Neural cell (in vitro differentiated cells): ENCODE results near the gene FBN1. TPM values are rescaled to one million over a fixed set of nuclear protein-coding genes. Genes with fewer than 3 reads are reported as not detected.

Experiments used
- H2AFZ ChIP-seq: fragments of 200-600, 300-800 bp; sonication (generic), shearing (Covaris generic); 2 replicates; pipeline ENCODE4 v1.6.0; 2014; ENCODE audit warnings: low read depth, mild to moderate bottlenecking, antibody characterized with exemption, low read length, moderate library complexity
- H3F3A ChIP-seq: fragments of 200-600 bp; shearing (Covaris generic); 2 replicates; pipeline ENCODE4 v1.6.1; 2016; ENCODE audit warnings: mild to moderate bottlenecking, moderate library complexity, mixed read lengths, antibody characterized with exemption, low read length; ENCODE audit not compliant: insufficient read depth, poor library complexity, severe bottlenecking
- H3K27ac ChIP-seq: fragments of 200-600, 300-800 bp; sonication (generic), shearing (Covaris generic); 2 replicates; pipeline ENCODE4 v1.5.1; 2014; ENCODE audit warnings: mild to moderate bottlenecking, low read length, moderate library complexity
- H3K27me3 ChIP-seq: fragments of 300-800, 200-600 bp; sonication (generic), shearing (Covaris generic); 2 replicates; pipeline ENCODE4 v1.6.0; 2014; ENCODE audit warnings: mild to moderate bottlenecking, low read depth, low read length, moderate library complexity; ENCODE audit not compliant: insufficient read depth
- H3K36me3 ChIP-seq: fragments of 300-800, 200-600 bp; sonication (generic), shearing (Covaris generic); 2 replicates; pipeline ENCODE4 v1.5.1; 2014; ENCODE audit warnings: mild to moderate bottlenecking, antibody characterized with exemption, low read length, moderate library complexity; ENCODE audit not compliant: insufficient read depth
- H3K4me2 ChIP-seq: fragments of 300-800, 200-600 bp; sonication (generic), shearing (Covaris generic); 2 replicates; pipeline ENCODE4 v1.6.0; 2014; ENCODE audit warnings: mild to moderate bottlenecking, low read length
- H3K4me3 ChIP-seq: fragments of 300-800, 200-600 bp; sonication (generic), shearing (Covaris generic); 2 replicates; pipeline ENCODE4 v1.5.1; 2014; ENCODE audit warnings: mild to moderate bottlenecking, low read length, moderate library complexity
- H3K79me2 ChIP-seq: fragments of 200-600 bp; shearing (Covaris generic); replicated peaks from 2 replicates; pipeline ENCODE4 v1.6.0; 2014; ENCODE audit warnings: mild to moderate bottlenecking, low read length, moderate library complexity; ENCODE audit not compliant: insufficient read depth
- H3K9ac ChIP-seq: fragments of 300-800, 200-600 bp; sonication (generic), shearing (Covaris generic); 2 replicates; pipeline ENCODE4 v1.6.1; 2016; ENCODE audit warnings: mild to moderate bottlenecking, low read length, mixed read lengths
- H3K9me2 ChIP-seq: fragments of 200-600 bp; shearing (Covaris generic); 2 replicates; pipeline ENCODE4 v1.6.1; 2016; ENCODE audit warnings: mild to moderate bottlenecking, low read length, mixed read lengths; ENCODE audit not compliant: insufficient read depth
- H3K9me3 ChIP-seq: fragments of 200-600, 300-800 bp; sonication (generic), shearing (Covaris generic); 2 replicates; pipeline ENCODE4 v1.6.1; 2016; ENCODE audit warnings: mild to moderate bottlenecking, mixed run types, low read length, moderate library complexity, mixed read lengths
- H4K20me1 ChIP-seq: fragments of 200-600 bp; shearing (Covaris generic); 2 replicates; pipeline ENCODE4 v1.6.1; 2016; ENCODE audit warnings: mild to moderate bottlenecking, mixed run types; ENCODE audit not compliant: insufficient read depth
- CTCF ChIP-seq: fragments of 450-650 bp; IDR thresholded peaks from 2 replicates; pipeline ENCODE4 v1.5.1; 2014; ENCODE audit warnings: antibody characterized with exemption, mild to moderate bottlenecking, moderate library complexity; ENCODE audit not compliant: poor library complexity, severe bottlenecking
- EP300 ChIP-seq: fragments of 450-650 bp; conservative IDR thresholded peaks from 2 replicates; pipeline ENCODE4 v1.6.1; 2014; ENCODE audit warnings: antibody characterized with exemption, mild to moderate bottlenecking, moderate library complexity; ENCODE audit not compliant: poor library complexity, severe bottlenecking
- EZH2 ChIP-seq: fragments of 200-600, 300-800 bp; shearing (Covaris generic), sonication (generic); IDR thresholded peaks from 2 replicates; pipeline ENCODE4 v1.6.1; 2014; ENCODE audit warnings: antibody characterized with exemption, low read length, borderline replicate concordance, mild to moderate bottlenecking; ENCODE audit not compliant: insufficient read depth, poor library complexity, severe bottlenecking
- MXI1 ChIP-seq: fragments of 450-650 bp; conservative IDR thresholded peaks from 2 replicates; pipeline ENCODE4 v1.6.1; 2014; ENCODE audit warnings: antibody characterized with exemption, mild to moderate bottlenecking; ENCODE audit not compliant: poor library complexity, severe bottlenecking
- POLR2AphosphoS5 ChIP-seq: IDR thresholded peaks from 2 replicates; pipeline ENCODE4 v1.6.1; 2012
- RAD21 ChIP-seq: fragments of 450-650 bp; conservative IDR thresholded peaks from 2 replicates; pipeline ENCODE4 v1.6.1; 2014; ENCODE audit warnings: antibody characterized with exemption, mild to moderate bottlenecking, moderate library complexity
- SMC3 ChIP-seq: fragments of 450-650 bp; conservative IDR thresholded peaks from 2 replicates; pipeline ENCODE4 v1.6.1; 2014; ENCODE audit warnings: antibody characterized with exemption, mild to moderate bottlenecking, moderate library complexity; ENCODE audit not compliant: poor library complexity
- TAF1 ChIP-seq: IDR thresholded peaks from 2 replicates; pipeline ENCODE4 v1.6.1; 2012; ENCODE audit warnings: low read depth
- polyA plus RNA-seq: library from polyadenylated mRNA; depleted of rRNA; stranded (reverse); fragments of >200 nt; gene quantifications from 2 replicates; pipeline ENCODE4 v1.2.3, GENCODE V29; 2014
- TF ChIP-seq, protein P1 (sequence below): IDR thresholded peaks from 2 replicates; pipeline ENCODE4 v1.6.1; 2012; ENCODE audit warnings: borderline replicate concordance

Gene FBN1
- polyA plus RNA-seq, 1 donor from 2014 or later, result 22.0 TPM

DNA sequence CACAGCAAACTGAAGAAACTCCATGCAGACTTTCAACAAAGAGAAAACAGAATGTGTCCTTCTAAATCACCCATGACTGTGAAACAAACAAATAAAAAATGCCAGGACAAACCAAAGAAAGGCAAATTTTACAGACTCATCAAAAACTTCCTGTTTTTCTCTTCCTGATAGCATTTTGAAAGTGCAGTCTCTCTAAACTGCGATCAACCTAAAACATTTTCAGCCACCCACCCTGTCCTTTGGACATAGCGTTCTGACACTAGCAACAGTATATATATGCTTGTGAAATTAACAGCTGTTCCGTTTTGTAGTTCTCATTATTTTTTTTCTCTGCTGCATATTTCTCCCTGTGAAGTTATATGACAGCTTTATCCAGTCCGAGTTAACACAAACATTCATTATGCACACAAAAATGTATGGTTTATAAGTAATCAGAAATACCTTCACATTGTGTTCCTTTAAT, 151.7 kb downstream of the FBN1 start:
- no peaks in the 10 kb centered on the region for H3K27me3 ChIP-seq
- H3K79me2 ChIP-seq, result no peaks in the 10 kb centered on the region

DNA sequence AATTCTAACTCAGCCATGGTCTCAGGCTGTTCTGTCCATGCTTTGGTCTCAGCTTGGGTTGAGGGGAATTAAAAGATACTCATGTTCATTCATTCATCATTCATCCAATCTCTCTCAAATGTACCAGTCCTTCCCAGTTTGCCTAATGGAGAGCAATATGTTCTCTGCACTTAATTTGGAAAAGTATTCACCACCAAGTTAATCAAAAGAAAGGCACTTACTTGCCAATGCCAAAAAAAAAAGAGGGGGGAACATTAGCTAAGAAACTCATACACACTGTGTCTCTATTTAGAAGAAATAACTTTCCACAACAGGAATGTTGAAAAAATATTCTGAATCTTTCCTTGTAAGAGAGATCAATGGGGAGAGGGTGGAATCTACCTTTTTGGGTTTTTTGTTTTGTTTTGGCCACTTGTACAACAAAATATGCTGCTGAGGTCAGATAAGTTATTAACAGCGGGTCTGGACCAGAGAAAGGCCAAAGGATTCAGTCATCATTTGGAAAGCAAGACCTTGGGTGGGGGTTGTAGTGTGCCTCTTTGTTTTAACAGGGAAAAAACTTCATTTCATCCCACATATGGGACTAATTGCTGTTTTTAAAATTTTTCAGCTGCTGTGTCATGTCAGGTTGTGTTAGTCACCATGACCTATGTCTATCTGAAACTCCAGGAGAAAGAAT, 152.3 kb downstream of the FBN1 start:
- Histone ChIP-seq H3K36me3 (no peaks in the 10 kb centered on the region), H3K9me2 (no peaks in the 10 kb centered on the region), H3K4me3 (no peak overlapping the region), H3K79me2 (no peaks in the 10 kb centered on the region), H3K9me3 (no peaks in the 10 kb centered on the region), H3K4me2 (no peak overlapping the region), H3K9ac (no peak overlapping the region), H4K20me1 (no peaks in the 10 kb centered on the region), H3F3A (no peaks in the 10 kb centered on the region), H3K27ac (no peak overlapping the region), H3K27me3 (no peaks in the 10 kb centered on the region), H2AFZ (no peak overlapping the region)
- TF ChIP-seq EZH2 (no peak), MXI1 (no peak), POLR2AphosphoS5 (no peak), EP300 (no peak), TAF1 (no peak), SMC3 (no peak), RAD21 (no peak), CTCF (no peak)
- TF ChIP-seq, protein P1, sequence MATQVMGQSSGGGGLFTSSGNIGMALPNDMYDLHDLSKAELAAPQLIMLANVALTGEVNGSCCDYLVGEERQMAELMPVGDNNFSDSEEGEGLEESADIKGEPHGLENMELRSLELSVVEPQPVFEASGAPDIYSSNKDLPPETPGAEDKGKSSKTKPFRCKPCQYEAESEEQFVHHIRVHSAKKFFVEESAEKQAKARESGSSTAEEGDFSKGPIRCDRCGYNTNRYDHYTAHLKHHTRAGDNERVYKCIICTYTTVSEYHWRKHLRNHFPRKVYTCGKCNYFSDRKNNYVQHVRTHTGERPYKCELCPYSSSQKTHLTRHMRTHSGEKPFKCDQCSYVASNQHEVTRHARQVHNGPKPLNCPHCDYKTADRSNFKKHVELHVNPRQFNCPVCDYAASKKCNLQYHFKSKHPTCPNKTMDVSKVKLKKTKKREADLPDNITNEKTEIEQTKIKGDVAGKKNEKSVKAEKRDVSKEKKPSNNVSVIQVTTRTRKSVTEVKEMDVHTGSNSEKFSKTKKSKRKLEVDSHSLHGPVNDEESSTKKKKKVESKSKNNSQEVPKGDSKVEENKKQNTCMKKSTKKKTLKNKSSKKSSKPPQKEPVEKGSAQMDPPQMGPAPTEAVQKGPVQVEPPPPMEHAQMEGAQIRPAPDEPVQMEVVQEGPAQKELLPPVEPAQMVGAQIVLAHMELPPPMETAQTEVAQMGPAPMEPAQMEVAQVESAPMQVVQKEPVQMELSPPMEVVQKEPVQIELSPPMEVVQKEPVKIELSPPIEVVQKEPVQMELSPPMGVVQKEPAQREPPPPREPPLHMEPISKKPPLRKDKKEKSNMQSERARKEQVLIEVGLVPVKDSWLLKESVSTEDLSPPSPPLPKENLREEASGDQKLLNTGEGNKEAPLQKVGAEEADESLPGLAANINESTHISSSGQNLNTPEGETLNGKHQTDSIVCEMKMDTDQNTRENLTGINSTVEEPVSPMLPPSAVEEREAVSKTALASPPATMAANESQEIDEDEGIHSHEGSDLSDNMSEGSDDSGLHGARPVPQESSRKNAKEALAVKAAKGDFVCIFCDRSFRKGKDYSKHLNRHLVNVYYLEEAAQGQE, result no peak

More for the DNA sequence above, 151.7 kb downstream of the FBN1 start:
- Histone ChIP-seq H3K9ac (no peak overlapping the region), H2AFZ (no peak overlapping the region), H3K27ac (no peak overlapping the region), H3K9me3 (no peaks in the 10 kb centered on the region), H3F3A (no peaks in the 10 kb centered on the region), H3K9me2 (no peaks in the 10 kb centered on the region), H3K4me2 (no peak overlapping the region), H3K36me3 (no peaks in the 10 kb centered on the region), H4K20me1 (no peaks in the 10 kb centered on the region), H3K4me3 (no peak overlapping the region)
- TF ChIP-seq TAF1 (no peak), CTCF (no peak), SMC3 (no peak)
- TF ChIP-seq, protein P1, result no peak
